ENCODE measurements around the gene SCAPER. TPM values are rescaled to one million over a fixed set of nuclear protein-coding genes. Genes with fewer than 3 reads are reported as not detected.

Gene SCAPER
- total RNA-seq, 4 donors from 2014 or later: 23.5 to 27.7 (median 24.2) TPM

- TF ChIP-seq CTCF (IDR thresholded peaks at IDR 0.05; ENCODE audit: low read depth): no peak
Observed at GRCh38 chr15:76863693-76864092, 41.4 kb downstream of the SCAPER start.

GRCh38 chr15:76863123-76863522 lies 42.0 kb downstream of the SCAPER start:
- no peak for TF ChIP-seq CTCF (IDR thresholded peaks at IDR 0.05; ENCODE audit: low read depth)

- TF ChIP-seq CTCF (IDR thresholded peaks at IDR 0.05; ENCODE audit: low read depth): no peak
Observed at GRCh38 chr15:76861815-76862397, 43.2 kb downstream of the SCAPER start.

GRCh38 chr15:76860201-76860600 lies 44.9 kb downstream of the SCAPER start:
- TF ChIP-seq CTCF (IDR thresholded peaks at IDR 0.05; ENCODE audit: low read depth): no peak

GRCh38 chr15:76846782-76847181 lies 58.4 kb downstream of the SCAPER start:
- TF ChIP-seq CTCF (IDR thresholded peaks at IDR 0.05; ENCODE audit: low read depth): no peak

GRCh38 chr15:76844096-76844495 lies 61.0 kb downstream of the SCAPER start:
- no peak for TF ChIP-seq CTCF (IDR thresholded peaks at IDR 0.05; ENCODE audit: low read depth)

- no peak for TF ChIP-seq CTCF (IDR thresholded peaks at IDR 0.05; ENCODE audit: low read depth)
Observed at GRCh38 chr15:76843269-76843668, 61.9 kb downstream of the SCAPER start.
